GM12878 (cell line): ENCODE measurements around the gene GVQW3. TPM values are rescaled to one million over a fixed set of nuclear protein-coding genes. Genes with fewer than 3 reads are reported as not detected.
A peak's percentile ranks its signal among the peaks of the same experiment; 100 is the strongest.

Experiments used
- ASH2L ChIP-seq: fragments of 300-600, 200-600 bp; sonication (generic); IDR thresholded peaks from 2 replicates; pipeline ENCODE4 v1.6.1; 2017; ENCODE audit warnings: low read depth, mild to moderate bottlenecking, borderline replicate concordance
- ATF2 ChIP-seq: IDR thresholded peaks from 2 replicates; pipeline ENCODE4 v1.6.1; 2012; ENCODE audit warnings: low read length, inconsistent platforms
- ATF7 ChIP-seq: fragments of 450-650 bp; IDR thresholded peaks from 2 replicates; pipeline ENCODE4 v1.6.1; 2016; ENCODE audit warnings: low read depth, mild to moderate bottlenecking
- BCL3 ChIP-seq: IDR thresholded peaks from 2 replicates; pipeline ENCODE4 v1.6.1; 2011; ENCODE audit warnings: borderline replicate concordance, low read depth, mild to moderate bottlenecking, moderate library complexity, low read length; ENCODE audit not compliant: insufficient read depth, poor library complexity, severe bottlenecking
- BHLHE40 ChIP-seq, 2 experiments: fragments of 450-650 bp in 1 of 2; IDR thresholded peaks; 2 replicates each; pipeline ENCODE4 v1.6.1; 2011 to 2017; ENCODE audit warnings: low read depth in 2 of 2, borderline replicate concordance in 1 of 2, improper control_type of control experiment in 1 of 2, low read length in 1 of 2, mild to moderate bottlenecking in 1 of 2
- CREB1 ChIP-seq: IDR thresholded peaks from 2 replicates; pipeline ENCODE4 v1.6.1; 2012; ENCODE audit warnings: low read depth, mild to moderate bottlenecking, inconsistent platforms
- FOXM1 ChIP-seq: IDR thresholded peaks from 2 replicates; pipeline ENCODE4 v1.6.1; 2012; ENCODE audit warnings: low read depth, mild to moderate bottlenecking, inconsistent platforms, low read length, moderate library complexity
- KLF5 ChIP-seq: fragments of 450-650 bp; IDR thresholded peaks from 2 replicates; pipeline ENCODE4 v1.6.1; 2014; ENCODE audit warnings: mild to moderate bottlenecking; ENCODE audit not compliant: partially characterized antibody
- MTA2 ChIP-seq: fragments of 450-650 bp; IDR thresholded peaks from 2 replicates; pipeline ENCODE4 v1.6.1; 2016; ENCODE audit warnings: low read depth, mild to moderate bottlenecking, moderate library complexity
- NFYA ChIP-seq: IDR thresholded peaks from 2 replicates; pipeline ENCODE4 v1.6.1; 2011; ENCODE audit warnings: low read depth, mild to moderate bottlenecking, low read length, improper control_type of control experiment, borderline replicate concordance
- NR2C2 ChIP-seq: IDR thresholded peaks from 2 replicates; pipeline ENCODE4 v1.6.1; 2011; ENCODE audit warnings: borderline replicate concordance, low read depth; ENCODE audit not compliant: control insufficient read depth, insufficient read length
- RAD51 ChIP-seq: fragments of 450-650 bp; IDR thresholded peaks from 2 replicates; pipeline ENCODE4 v1.6.1; 2016; ENCODE audit warnings: moderate library complexity, mild to moderate bottlenecking, inconsistent platforms
- RELA ChIP-seq: fragments of 450-650 bp; IDR thresholded peaks from 2 replicates; pipeline ENCODE4 v1.8.0; 2014; ENCODE audit warnings: borderline replicate concordance; ENCODE audit not compliant: partially characterized antibody
- RELB ChIP-seq: fragments of 450-650 bp; IDR thresholded peaks from 2 replicates; pipeline ENCODE4 v1.6.1; 2017; ENCODE audit warnings: low read depth, mild to moderate bottlenecking, moderate library complexity
- SMAD1 ChIP-seq: fragments of 450-650 bp; IDR thresholded peaks from 2 replicates; pipeline ENCODE4 v1.6.1; 2018; ENCODE audit warnings: mild to moderate bottlenecking, low read depth; ENCODE audit not compliant: partially characterized antibody
- TCF7 ChIP-seq: IDR thresholded peaks from 2 replicates; pipeline ENCODE4 v1.6.1; 2014; ENCODE audit warnings: antibody characterized with exemption, borderline replicate concordance
- ZBED1 ChIP-seq: IDR thresholded peaks from 2 replicates; pipeline ENCODE4 v1.6.1; 2016; ENCODE audit warnings: borderline replicate concordance
- ZNF207 ChIP-seq: fragments of 450-650 bp; IDR thresholded peaks from 2 replicates; pipeline ENCODE4 v1.6.1; 2014; ENCODE audit warnings: antibody characterized with exemption, mild to moderate bottlenecking, borderline replicate concordance
- ZNF217 ChIP-seq: fragments of 450-650 bp; IDR thresholded peaks from 2 replicates; pipeline ENCODE4 v1.6.1; 2017; ENCODE audit warnings: antibody characterized with exemption, mild to moderate bottlenecking
- ZNF592 ChIP-seq: fragments of 450-650 bp; IDR thresholded peaks from 2 replicates; pipeline ENCODE4 v1.6.1; 2017; ENCODE audit warnings: mild to moderate bottlenecking, moderate library complexity
- ZZZ3 ChIP-seq: IDR thresholded peaks from 2 replicates; pipeline ENCODE4 v1.6.1; 2011; ENCODE audit warnings: low read depth; ENCODE audit not compliant: control insufficient read depth, insufficient read length
- polyA plus RNA-seq, 11 experiments: library from polyadenylated mRNA; depleted of rRNA in 4 of 11; unstranded in 6 of 11; stranded (reverse) in 5 of 11; fragments of >200 nt; fragmentation: Nextera tagmentation in 4 of 11; fragmentation: Illumina TruSeq in 1 of 11; extraction: Ambion mirVana in 4 of 11; extraction: Trizol in 1 of 11; gene quantifications; 1 replicate in 1 of 11; 2 replicates in 10 of 11; pipeline versions ENCODE4 v1.2.1 to v1.2.3, GENCODE V29; 2011 to 2016; ENCODE audit warnings: inconsistent platforms in 2 of 11, missing spikeins in 2 of 11, low read depth in 1 of 11
- total RNA-seq, 4 experiments: library from RNA; depleted of rRNA in 3 of 4; stranded (reverse); fragments of >200 nt in 3 of 4; fragmentation: Illumina TruSeq in 1 of 4; extraction: Trizol in 1 of 4; gene quantifications; 2 replicates each; pipeline versions ENCODE4 v1.2.1 to v1.2.3, GENCODE V29; 2013 to 2021

GVQW3 gene
- total and polyA plus RNA-seq, 10 of the 15 experiments (the other 5 are each of a cell fraction or from before 2014, with no cell fraction given): 0.13 to 3.3 (median 1.7) TPM

- TF ChIP-seq KLF5 (no peak), ATF7 (0 out of 2 replicates have a peak, but pooled peaks have one; percentile 19), NR2C2 (no peak), RELB (peak; percentile 82), FOXM1 (no peak), SMAD1 (no peak), NFYA (no peak), MTA2 (peak; percentile 68), ZNF207 (no peak), ASH2L (no peak), ZNF592 (no peak), ZBED1 (no peak), RAD51 (no peak), CREB1 (no peak), ZZZ3 (no peak), TCF7 (no peak), RELA (peak; percentile 60), BCL3 (peak; percentile 10), BHLHE40 (IDR thresholded peaks at IDR 0.05; ENCODE audit: borderline replicate concordance in 1 of 2, low read depth in 2 of 2, low read length in 1 of 2) (peak; percentile 63 to 78; a peak in 2 of 4 replicates), ZNF217 (no peak), ATF2 (no peak)
Observed at GRCh38 chr11:76424379-76424778, 43.3 kb downstream of the GVQW3 start (continued).
